Ovary (tissue), 9 donors: ENCODE data around the gene LPCAT1. TPM values are rescaled to one million over a fixed set of nuclear protein-coding genes. Genes with fewer than 3 reads are reported as not detected.

Experiments used
- DNase-seq, 5 donors: peaks; one replicate each; pipeline ENCODE4 v3.0.0-alpha.2; 2019 to 2020
- H3K27ac ChIP-seq, 2 donors: fragments of 200-600 bp; one replicate each; pipeline versions ENCODE4 v1.5.1 to v1.8.0; 2019 to 2022
- H3K27me3 ChIP-seq: fragments of 200-600 bp; one replicate; pipeline ENCODE4 v1.8.0; 2022
- H3K36me3 ChIP-seq: fragments of 200-600 bp; sonication (generic); one replicate; pipeline ENCODE4 v1.5.1; 2019
- H3K4me1 ChIP-seq: one replicate; pipeline ENCODE4 v1.8.1; 2013; ENCODE audit warnings: mild to moderate bottlenecking, moderate library complexity; ENCODE audit not compliant: insufficient read depth
- H3K4me3 ChIP-seq: fragments of 200-600 bp; sonication (generic); one replicate; pipeline ENCODE4 v1.5.1; 2017
- H3K9me3 ChIP-seq, 2 donors: fragments of 200-600 bp in 1 of 2; sonication (generic) in 1 of 2; one replicate each; pipeline versions ENCODE4 v1.5.1 to v1.8.1; 2013 to 2019; ENCODE audit warnings: mild to moderate bottlenecking in 1 of 2, moderate library complexity in 1 of 2
- EP300 ChIP-seq: sonication (generic); formaldehyde crosslinking; IDR thresholded peaks from one replicate; pipeline ENCODE4 v1.6.1; 2017; ENCODE audit warnings: antibody characterized with exemption
- POLR2A ChIP-seq: fragments of 450-650 bp; IDR thresholded peaks from one replicate; pipeline ENCODE4 v1.6.1; 2017; ENCODE audit warnings: antibody characterized with exemption, mild to moderate bottlenecking, moderate library complexity
- WGBS, 3 donors: extraction: QIAGEN DNeasy Blood & Tissue Kit in 1 of 3; methylation state at CpG; one replicate each; pipeline versions ENCODE4 v1.1.5 to v1.1.7; 2013 to 2017; 5-methylcytosine and 5-hydroxymethylcytosine counted together
- intact Hi-C, 4 donors: fragments of 100-400 bp; cut with DNase I; formaldehyde crosslinking; loops; one replicate each; pipeline versions ENCODE4 v1.11.0 to v1.15.1; 2022 to 2023
- polyA plus RNA-seq, 2 donors: library from polyadenylated mRNA; stranded (reverse); fragments of 200-250 nt in 1 of 2; fragments of 350-450 nt in 1 of 2; fragmentation: Illumina TruSeq in 1 of 2; extraction: RNeasy Lipid Tissue Mini Kit (QIAGEN cat#74804) in 1 of 2; gene quantifications; one replicate each; pipeline ENCODE4 v1.2.3, GENCODE V29; 2013 to 2014
- total RNA-seq, 7 donors: library from RNA; depleted of rRNA in 2 of 7; stranded (reverse); fragments of >200 nt in 2 of 7; fragmentation: NEBNext Ultra II Directional in 3 of 7; extraction: Animal tissue kit (Norgen Biotek cat#: 25700) in 3 of 7; gene quantifications; one replicate each; pipeline versions ENCODE4 v1.1.0 to v1.2.4, GENCODE V29; 2016 to 2023
- TF ChIP-seq, protein P1 (sequence below), 3 donors: fragments of 450-650 bp in 2 of 3; fragments of 200-600 bp in 1 of 3; IDR thresholded peaks; one replicate each; pipeline versions ENCODE4 v1.5.1 to v1.8.0; 2016 to 2022; ENCODE audit warnings: antibody characterized with exemption in 3 of 3, mild to moderate bottlenecking in 1 of 3
- donor health status: DM: no; HTN: no; CAD: no; lungs with moderate emphysema.
- donor health status: DM: no; HTN: no; CAD: no.
- donor health status: Bipolar disorder and iron deficiency.
- donor health status: DM: yes; HTN: yes; CAD: no.
- donor health status: DM: no; HTN: no; CAD: no.
- donor health status: DM: yes; HTN: yes; CAD: no.

LPCAT1 gene
- total and polyA plus RNA-seq, 9 donors, result 13.0 to 57.1 (median 25.3) TPM

DNA sequence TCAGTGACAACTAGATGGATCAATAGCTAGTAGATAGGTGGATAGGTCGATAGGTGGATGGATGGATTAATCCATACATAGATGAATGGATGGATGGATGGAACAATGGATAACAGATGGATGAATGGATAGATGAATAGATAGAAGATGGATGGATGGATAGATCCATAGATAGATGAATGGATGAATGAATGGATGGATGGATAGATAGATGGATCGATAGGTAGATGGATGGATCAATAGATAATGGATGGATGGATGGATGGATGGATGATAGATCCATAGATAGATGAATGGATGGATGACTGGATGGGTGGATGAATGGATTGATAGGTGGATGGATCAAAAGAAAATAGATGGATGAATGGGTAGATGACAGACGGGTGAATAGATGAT, 83.7 kb downstream of the LPCAT1 start:
- Histone ChIP-seq H3K9me3 (no peaks in the 10 kb centered on the region), H3K27me3 (no peaks in the 10 kb centered on the region), H3K4me3 (no peak overlapping the region), H3K36me3 (no peaks in the 10 kb centered on the region), H3K27ac (no peak overlapping the region), H3K4me1 (no peaks in the 10 kb centered on the region)
- no peak for DNase-seq
- intact Hi-C loops, result no loop called here
- WGBS, 3 donors, result 82 to 88% (median 87%) methylated on average over 3 of the region's 3 CpGs
- TF ChIP-seq POLR2A (no peak), EP300 (no peak)
- TF ChIP-seq, protein P1, sequence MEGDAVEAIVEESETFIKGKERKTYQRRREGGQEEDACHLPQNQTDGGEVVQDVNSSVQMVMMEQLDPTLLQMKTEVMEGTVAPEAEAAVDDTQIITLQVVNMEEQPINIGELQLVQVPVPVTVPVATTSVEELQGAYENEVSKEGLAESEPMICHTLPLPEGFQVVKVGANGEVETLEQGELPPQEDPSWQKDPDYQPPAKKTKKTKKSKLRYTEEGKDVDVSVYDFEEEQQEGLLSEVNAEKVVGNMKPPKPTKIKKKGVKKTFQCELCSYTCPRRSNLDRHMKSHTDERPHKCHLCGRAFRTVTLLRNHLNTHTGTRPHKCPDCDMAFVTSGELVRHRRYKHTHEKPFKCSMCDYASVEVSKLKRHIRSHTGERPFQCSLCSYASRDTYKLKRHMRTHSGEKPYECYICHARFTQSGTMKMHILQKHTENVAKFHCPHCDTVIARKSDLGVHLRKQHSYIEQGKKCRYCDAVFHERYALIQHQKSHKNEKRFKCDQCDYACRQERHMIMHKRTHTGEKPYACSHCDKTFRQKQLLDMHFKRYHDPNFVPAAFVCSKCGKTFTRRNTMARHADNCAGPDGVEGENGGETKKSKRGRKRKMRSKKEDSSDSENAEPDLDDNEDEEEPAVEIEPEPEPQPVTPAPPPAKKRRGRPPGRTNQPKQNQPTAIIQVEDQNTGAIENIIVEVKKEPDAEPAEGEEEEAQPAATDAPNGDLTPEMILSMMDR (IDR thresholded peaks at IDR 0.05), result no peak

DNA sequence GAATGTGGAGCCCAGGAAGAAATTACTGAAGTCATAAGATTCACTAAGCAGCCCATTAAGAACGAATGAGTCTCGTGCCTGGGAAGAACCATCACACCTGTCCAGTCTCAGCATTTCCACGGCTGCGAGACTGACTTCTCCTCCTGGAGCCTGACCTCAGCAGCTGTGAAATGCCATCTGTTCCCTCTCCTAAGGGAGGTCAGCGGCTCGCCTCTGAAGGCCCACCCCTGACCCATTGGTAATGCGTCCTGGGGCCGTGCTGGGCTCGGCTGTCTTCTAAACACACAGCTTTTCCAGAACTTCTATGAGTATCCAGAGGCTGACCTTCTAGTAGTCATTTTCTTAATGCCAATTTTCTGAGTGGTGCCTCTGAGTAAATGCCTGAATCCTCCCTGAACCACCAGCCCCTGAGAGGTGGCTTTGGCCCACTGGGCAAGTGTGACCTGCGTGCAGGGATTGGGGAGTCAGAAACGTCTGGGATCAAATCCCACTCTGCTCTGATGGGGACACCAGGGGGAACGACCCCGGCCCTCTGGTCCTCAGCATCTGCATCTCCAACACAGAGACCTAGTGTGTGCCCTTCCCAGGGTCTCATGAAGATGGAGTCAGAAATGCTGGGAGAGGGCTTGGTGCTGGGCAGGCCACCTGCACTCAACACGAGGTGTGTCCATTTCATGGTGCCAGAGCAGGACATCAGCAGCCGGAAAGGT, 84.2 kb downstream of the LPCAT1 start:
- TF ChIP-seq EP300 (no peak), POLR2A (no peak)
- TF ChIP-seq, protein P1 (IDR thresholded peaks at IDR 0.05), result no peak
- no peaks in the 10 kb centered on the region for H3K36me3 ChIP-seq
- no peaks in the 10 kb centered on the region for H3K4me1 ChIP-seq
- H3K27ac ChIP-seq, result no peak overlapping the region
- DNase-seq, result no peak
- intact Hi-C loops, result loop anchor here in 1 of 4 donors (10.0 kb wide), 1 partner anchor 585 kb away; no protein-coding TSS in a partner anchor
- H3K27me3 ChIP-seq, result no peaks in the 10 kb centered on the region
- no peaks in the 10 kb centered on the region for H3K9me3 ChIP-seq
- 72 to 81% (median 75%) methylated on average over 15 of the region's 15 CpGs for WGBS, 3 donors
- no peak overlapping the region for H3K4me3 ChIP-seq

GRCh38 chr5:1438871-1439270, 84.9 kb downstream of the LPCAT1 start:
- 89 to 92% (median 91%) methylated on average over 21 of the region's 21 CpGs for WGBS, 3 donors
- no peak for DNase-seq
- H3K4me3 ChIP-seq, result no peak overlapping the region
- H3K27me3 ChIP-seq, result no peaks in the 10 kb centered on the region
- no peaks in the 10 kb centered on the region for H3K36me3 ChIP-seq
- H3K4me1 ChIP-seq, result no peaks in the 10 kb centered on the region
- no peak overlapping the region for H3K27ac ChIP-seq
- H3K9me3 ChIP-seq, result no peaks in the 10 kb centered on the region
- no peak for TF ChIP-seq EP300
- no peak for TF ChIP-seq POLR2A
- TF ChIP-seq, protein P1 (IDR thresholded peaks at IDR 0.05), result no peak
- intact Hi-C loops, result loop anchor here in 1 of 4 donors (10.0 kb wide), 1 partner anchor 586 kb away; no protein-coding TSS in a partner anchor

DNA sequence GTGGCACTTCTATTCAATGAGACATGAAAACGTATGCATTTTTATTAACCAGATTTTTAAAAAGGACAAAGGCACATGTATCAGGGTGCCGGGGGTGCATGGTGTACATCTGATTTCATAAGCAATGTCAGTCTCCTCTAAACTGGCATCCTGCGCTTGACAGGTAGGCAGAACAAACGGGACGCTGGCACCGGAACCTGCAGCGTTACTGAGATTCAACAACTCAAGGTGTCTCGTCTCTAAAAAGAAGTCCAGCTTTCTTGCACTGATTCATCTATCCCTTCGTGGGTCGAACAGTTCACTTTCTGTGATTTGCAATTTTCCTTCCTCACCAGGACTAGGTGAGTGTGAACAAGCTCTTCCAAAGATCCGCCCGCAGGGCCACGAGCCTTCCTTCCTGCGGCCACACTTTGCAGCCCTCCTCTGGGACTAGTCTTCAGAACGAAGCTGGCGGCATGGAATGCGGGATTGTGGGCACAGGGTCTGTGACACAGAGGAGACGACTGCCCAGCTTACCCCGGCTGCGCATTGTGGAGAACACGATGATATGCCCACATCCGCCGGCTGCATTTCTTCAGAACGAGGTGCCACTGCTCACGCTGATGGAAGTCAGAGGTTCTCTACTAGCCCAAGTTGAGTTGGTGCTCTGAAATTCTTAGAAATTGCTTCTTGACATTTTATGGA, 85.7 kb downstream of the LPCAT1 start:
- no peak overlapping the region for H3K4me3 ChIP-seq
- TF ChIP-seq, protein P1 (IDR thresholded peaks at IDR 0.05), result no peak
- no peak for TF ChIP-seq EP300
- TF ChIP-seq POLR2A, result no peak
- intact Hi-C loops, result loop anchor here in 1 of 4 donors (10.0 kb wide), 1 partner anchor 587 kb away; no protein-coding TSS in a partner anchor
- H3K9me3 ChIP-seq, result no peaks in the 10 kb centered on the region
- 85 to 89% (median 88%) methylated on average over 25 of the region's 25 CpGs for WGBS, 3 donors
- no peaks in the 10 kb centered on the region for H3K36me3 ChIP-seq
- H3K4me1 ChIP-seq, result no peaks in the 10 kb centered on the region
- no peak overlapping the region for H3K27ac ChIP-seq
- no peaks in the 10 kb centered on the region for H3K27me3 ChIP-seq
- DNase-seq, result no peak
